ENCODE data around the gene LACTBL1.

- no peak for TF ChIP-seq MYC (IDR thresholded peaks at IDR 0.05; ENCODE audit: low read depth, low read length)
- no peak for TF ChIP-seq POLR2A (IDR thresholded peaks at IDR 0.05; ENCODE audit: extremely low read depth, insufficient read length)
- no peak for TF ChIP-seq CTCF (IDR thresholded peaks at IDR 0.05; ENCODE audit: low read depth, low read length)
Measured at GRCh38 chr1:22932803-22933470, 39.7 kb downstream of the LACTBL1 start.
